HUES64 (cell line): ENCODE measurements around the gene MRAS.
"Not testable (repeated sequence)": the region's sequence is repeated elsewhere in the genome, so short reads cannot be mapped to it uniquely, and the experiment has no call there.

Experiments
- H3K27ac ChIP-seq: 2 replicates; pipeline ENCODE4 v1.7.0; 2013; ENCODE audit warnings: low read depth, low read length, inconsistent platforms
- H3K27me3 ChIP-seq: 2 replicates; pipeline ENCODE4 v1.6.1; 2013; ENCODE audit warnings: mild to moderate bottlenecking, low read length; ENCODE audit not compliant: insufficient read depth
- H3K36me3 ChIP-seq: 2 replicates; pipeline ENCODE4 v1.6.1; 2013; ENCODE audit warnings: mild to moderate bottlenecking, low read length; ENCODE audit not compliant: insufficient read depth
- H3K4me1 ChIP-seq: 2 replicates; pipeline ENCODE4 v1.6.1; 2013; ENCODE audit warnings: mild to moderate bottlenecking, low read length, moderate library complexity; ENCODE audit not compliant: insufficient read depth
- H3K4me3 ChIP-seq: 2 replicates; pipeline ENCODE4 v1.5.1; 2013; ENCODE audit warnings: mild to moderate bottlenecking, low read length, moderate library complexity
- H3K9ac ChIP-seq: 2 replicates; pipeline ENCODE4 v1.6.1; 2013; ENCODE audit warnings: mild to moderate bottlenecking, low read depth, low read length
- H3K9me3 ChIP-seq: 2 replicates; pipeline ENCODE4 v1.6.1; 2013; ENCODE audit warnings: low read depth, low read length; ENCODE audit not compliant: insufficient read depth
- WGBS: fragments of 150-250, 120-280 bp; methylation state at CpG from one replicate; pipeline ENCODE4 v1.1.7; 2013; ENCODE audit warnings: missing lambda C conversion rate; 5-methylcytosine and 5-hydroxymethylcytosine counted together

MRAS gene

GRCh38 chr3:138407236-138407907 is 59.0 kb downstream of the MRAS start:
- WGBS: 93% methylated on average over 3 of the region's 3 CpGs
- Histone ChIP-seq H3K4me1 (peaks cover 20% of the 10 kb centered on the region), H3K27ac (no peak overlapping the region), H3K27me3 (no peaks in the 10 kb centered on the region), H3K4me3 (no peak overlapping the region), H3K9me3 (no peaks in the 10 kb centered on the region), H3K9ac (no peak overlapping the region), H3K36me3 (0 out of 2 replicates have a peak, but pooled peaks cover 5% of the 10 kb centered on the region)

DNA sequence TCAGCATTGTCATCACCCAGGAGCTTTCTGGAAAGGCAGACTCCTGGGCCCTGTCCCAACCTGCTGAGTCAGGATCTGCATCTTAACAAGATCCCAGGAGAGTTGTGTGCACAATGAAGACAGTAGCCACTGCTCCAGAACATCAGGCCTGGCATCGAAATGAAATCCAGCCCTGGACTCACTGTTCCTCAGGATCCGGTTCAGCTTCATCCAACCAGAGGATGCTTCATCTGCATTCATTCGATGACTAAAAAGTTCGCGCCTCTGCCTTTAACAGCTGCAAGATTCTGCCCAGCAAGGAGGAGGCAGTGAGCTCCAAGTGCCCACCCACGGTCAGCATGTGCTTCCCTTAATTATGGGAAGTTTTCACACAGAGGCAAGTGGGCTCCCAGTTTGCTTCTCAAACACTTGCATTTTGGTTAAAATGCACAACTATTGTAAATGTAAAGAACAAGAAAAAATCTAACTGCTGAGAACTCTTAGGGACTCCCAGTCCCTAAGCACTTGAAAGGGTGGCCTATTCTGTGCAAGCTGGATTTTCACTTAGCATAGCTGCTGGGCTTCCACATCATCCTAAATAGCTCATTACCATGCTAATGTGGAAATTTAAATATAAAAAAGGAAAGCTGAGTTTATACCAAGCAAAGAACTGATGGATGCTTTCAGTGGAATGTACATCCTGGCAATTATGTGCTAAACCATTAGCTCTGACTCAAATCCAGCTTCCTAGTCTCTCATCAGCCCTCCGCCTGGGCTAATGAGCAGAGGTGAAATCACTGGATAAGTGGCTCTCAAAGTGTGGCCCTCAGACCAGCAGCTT is 60.6 kb downstream of the MRAS start:
- H3K27ac ChIP-seq: peak overlapping the region; percentile 85; the same call in 1 of the 2 replicates
- peaks cover 20% of the 10 kb centered on the region for H3K4me1 ChIP-seq
- H3K36me3 ChIP-seq: 0 out of 2 replicates have a peak, but pooled peaks cover 5% of the 10 kb centered on the region
- WGBS: 31% methylated on average over 7 of the region's 7 CpGs
- no peak overlapping the region for H3K4me3 ChIP-seq
- no peaks in the 10 kb centered on the region for H3K27me3 ChIP-seq
- no peak overlapping the region for H3K9ac ChIP-seq
- no peaks in the 10 kb centered on the region for H3K9me3 ChIP-seq

GRCh38 chr3:138412821-138413551 is 64.6 kb downstream of the MRAS start:
- Histone ChIP-seq H3K27ac (no peak overlapping the region), H3K4me1 (peaks cover 13% of the 10 kb centered on the region), H3K9me3 (no peaks in the 10 kb centered on the region), H3K9ac (no peak overlapping the region), H3K4me3 (no peak overlapping the region), H3K27me3 (no peaks in the 10 kb centered on the region), H3K36me3 (no peaks in the 10 kb centered on the region)
- WGBS: 90% methylated on average over 9 of the region's 9 CpGs

DNA sequence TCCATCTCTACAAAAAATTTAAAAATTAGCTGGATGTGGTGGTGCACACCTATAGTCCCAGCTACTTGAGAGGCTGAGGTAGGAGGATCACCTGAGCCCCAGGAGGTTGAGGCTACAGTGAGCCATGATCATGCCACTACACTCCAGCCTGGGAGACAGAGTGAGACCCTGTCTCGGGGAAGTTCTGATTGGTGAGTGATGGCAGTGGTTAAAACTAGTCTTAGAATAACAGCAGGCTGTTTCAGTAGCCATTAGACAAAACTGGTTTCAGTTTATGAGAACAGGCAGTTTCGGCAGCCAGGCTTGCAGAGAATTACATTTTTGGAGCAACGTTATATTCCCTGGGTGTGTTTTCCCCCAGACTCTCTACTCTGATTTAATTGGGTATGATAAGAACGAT is 67.9 kb downstream of the MRAS start:
- H3K4me1 ChIP-seq, H3K4me3 ChIP-seq, H3K27ac ChIP-seq, H3K9ac ChIP-seq, H3K27me3 ChIP-seq, H3K36me3 ChIP-seq: not testable (repeated sequence)
- H3K9me3 ChIP-seq: peaks cover 13% of the 10 kb centered on the region; the same call in 1 of the 2 replicates
- 94% methylated on average over 3 of the region's 4 CpGs for WGBS

GRCh38 chr3:138417559-138417982 is 69.2 kb downstream of the MRAS start:
- 22% methylated on average over 7 of the region's 7 CpGs for WGBS
- no peak overlapping the region for H3K9ac ChIP-seq
- H3K36me3 ChIP-seq: no peaks in the 10 kb centered on the region
- H3K4me3 ChIP-seq: no peak overlapping the region
- H3K27ac ChIP-seq: no peak overlapping the region
- peaks cover 3% of the 10 kb centered on the region; the same call in 1 of the 2 replicates for H3K4me1 ChIP-seq
- no peaks in the 10 kb centered on the region for H3K27me3 ChIP-seq
- peaks cover 18% of the 10 kb centered on the region; the same call in 1 of the 2 replicates for H3K9me3 ChIP-seq

- H3K9me3 ChIP-seq: peaks cover 19% of the 10 kb centered on the region; the same call in 1 of the 2 replicates
- H3K4me1 ChIP-seq: peaks cover 10% of the 10 kb centered on the region
- H3K9ac ChIP-seq: no peak overlapping the region
- no peaks in the 10 kb centered on the region for H3K27me3 ChIP-seq
- WGBS: 90% methylated on average over 4 of the region's 5 CpGs
- H3K4me3 ChIP-seq: no peak overlapping the region
- no peak overlapping the region for H3K27ac ChIP-seq
- H3K36me3 ChIP-seq: no peaks in the 10 kb centered on the region
Observed at GRCh38 chr3:138418601-138419206, 70.3 kb downstream of the MRAS start.

- H3K9me3 ChIP-seq: peaks cover 19% of the 10 kb centered on the region; the same call in 1 of the 2 replicates
- 74% methylated on average over 1 of the region's 1 CpG for WGBS
- H3K4me3 ChIP-seq: no peak overlapping the region
- no peak overlapping the region for H3K9ac ChIP-seq
- peaks cover 10% of the 10 kb centered on the region for H3K4me1 ChIP-seq
- H3K27ac ChIP-seq: no peak overlapping the region; the same call in 1 of the 2 replicates
- H3K36me3 ChIP-seq: no peaks in the 10 kb centered on the region
- H3K27me3 ChIP-seq: no peaks in the 10 kb centered on the region
Observed at GRCh38 chr3:138423316-138423715, 74.9 kb downstream of the MRAS start.

- no peak overlapping the region for H3K9ac ChIP-seq
- peaks cover 19% of the 10 kb centered on the region; the same call in 1 of the 2 replicates for H3K9me3 ChIP-seq
- no peaks in the 10 kb centered on the region for H3K36me3 ChIP-seq
- 98% methylated on average over 2 of the region's 2 CpGs for WGBS
- H3K4me1 ChIP-seq: peaks cover 10% of the 10 kb centered on the region
- H3K27me3 ChIP-seq: no peaks in the 10 kb centered on the region
- H3K27ac ChIP-seq: no peak overlapping the region
- no peak overlapping the region for H3K4me3 ChIP-seq
Observed at GRCh38 chr3:138424323-138424722, 75.9 kb downstream of the MRAS start.

DNA sequence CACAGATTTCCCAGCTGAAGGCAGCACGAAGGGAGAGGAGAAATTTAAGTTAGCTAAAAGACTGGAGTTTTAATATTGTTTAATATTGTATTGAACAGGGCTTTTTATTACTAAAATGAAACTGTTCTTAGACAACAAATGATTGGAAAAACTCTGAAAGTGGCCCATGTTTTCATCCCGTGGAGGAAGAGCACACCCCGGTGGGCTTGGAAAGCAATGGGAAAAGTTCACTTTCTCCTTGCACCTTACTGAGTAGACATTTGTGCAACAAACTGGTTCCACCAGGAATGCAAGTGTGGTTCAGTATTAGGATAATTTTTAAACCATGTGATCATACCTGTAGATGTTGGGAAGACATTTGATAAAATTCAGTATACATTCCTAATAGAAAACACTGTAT is 77.8 kb downstream of the MRAS start:
- H3K27me3 ChIP-seq: no peaks in the 10 kb centered on the region
- no peaks in the 10 kb centered on the region for H3K36me3 ChIP-seq
- H3K27ac ChIP-seq: no peak overlapping the region
- H3K4me3 ChIP-seq: no peak overlapping the region
- no peak overlapping the region for H3K9ac ChIP-seq
- H3K9me3 ChIP-seq: 0 out of 2 replicates have a peak, but pooled peaks cover 7% of the 10 kb centered on the region
- 58% methylated on average over 3 of the region's 3 CpGs for WGBS
- H3K4me1 ChIP-seq: peaks cover 10% of the 10 kb centered on the region

DNA sequence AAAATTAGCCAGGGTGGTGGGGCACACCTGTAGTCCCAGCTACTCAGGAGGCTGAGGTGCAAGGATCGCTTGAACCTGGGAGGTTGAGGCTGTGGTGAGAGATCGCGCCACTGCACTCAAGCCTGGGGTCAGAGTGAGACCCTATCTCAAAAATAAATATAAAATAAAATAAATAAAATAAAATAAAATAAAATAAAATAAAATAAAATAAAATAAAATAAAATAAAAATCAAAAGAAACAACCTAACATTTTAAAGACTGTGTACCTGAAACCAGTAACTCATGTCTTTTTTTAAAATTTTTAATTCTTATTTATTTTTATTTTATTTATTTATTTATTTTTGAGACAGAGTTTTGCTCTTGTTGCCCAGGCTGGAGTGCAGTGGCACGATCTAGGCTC is 78.4 kb downstream of the MRAS start:
- not testable (repeated sequence) for H3K9me3 ChIP-seq, H3K9ac ChIP-seq, H3K27ac ChIP-seq, H3K27me3 ChIP-seq, H3K36me3 ChIP-seq, H3K4me3 ChIP-seq
- WGBS: 90% methylated on average over 2 of the region's 4 CpGs
- H3K4me1 ChIP-seq: peaks cover 10% of the 10 kb centered on the region
